ENCODE measurements around the gene SCOC.

SCOC gene

DNA sequence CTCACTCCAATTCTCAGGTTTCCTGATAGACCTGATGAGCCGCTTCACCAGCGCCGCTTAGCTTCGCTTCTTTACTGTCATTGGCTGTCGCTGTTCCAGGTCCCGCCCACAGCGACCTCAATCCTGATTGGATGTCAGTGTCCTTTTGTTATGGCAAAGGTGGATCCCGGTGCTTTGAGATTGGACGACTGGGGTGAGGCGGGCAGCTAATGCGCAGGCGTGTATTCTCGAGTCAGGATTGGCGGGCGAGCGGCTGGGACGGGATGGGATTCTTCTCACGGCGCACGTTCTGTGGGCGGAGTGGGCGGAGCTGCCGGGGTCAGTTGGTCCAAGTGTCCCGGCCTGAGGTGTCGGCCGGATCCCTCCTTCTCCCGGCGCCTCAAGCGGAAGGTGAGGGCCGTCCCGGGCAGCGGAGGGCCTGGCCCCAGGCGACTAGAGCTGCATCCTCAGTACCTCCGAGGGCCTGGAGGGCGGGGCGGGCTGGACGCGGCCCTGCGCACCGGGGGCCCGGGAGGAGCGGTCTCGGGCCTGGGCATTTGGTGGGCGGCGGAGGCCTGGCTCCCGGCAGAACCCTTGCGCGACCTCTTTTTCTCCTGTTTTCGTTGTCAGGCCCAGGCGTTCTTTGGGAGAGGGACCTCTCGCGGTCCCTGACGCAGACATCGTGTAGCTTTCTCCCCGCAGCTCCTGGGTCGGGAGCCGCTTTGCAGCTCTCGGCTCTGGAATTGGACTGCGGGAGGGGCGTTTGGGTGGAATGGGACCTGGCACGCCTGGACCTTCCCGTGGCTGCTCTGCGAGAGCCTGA lies at the start of gene SCOC:
SCOC (plus strand) TSS at position 319 of the 802 bp plus-strand sequence. CDS start 5,525 bp downstream, outside the sequence.
- peak; percentile 99 for DNase-seq (ENCODE audit: low read depth in 2 of 2)

GRCh38 chr4:140326395-140326993 lies 47.0 kb upstream of the SCOC start:
- DNase-seq (ENCODE audit: low read depth in 2 of 2) = peak in 1 of 2 experiments; percentile 25

- DNase-seq (ENCODE audit: low read depth in 2 of 2) = no peak
Observed at GRCh38 chr4:140330311-140330900, 43.0 kb upstream of the SCOC start.

GRCh38 chr4:140331245-140331644 lies 42.2 kb upstream of the SCOC start:
- DNase-seq (ENCODE audit: low read depth in 2 of 2) = no peak

- DNase-seq (ENCODE audit: low read depth in 2 of 2) = no peak
Observed at GRCh38 chr4:140331876-140332275, 41.6 kb upstream of the SCOC start.

DNA sequence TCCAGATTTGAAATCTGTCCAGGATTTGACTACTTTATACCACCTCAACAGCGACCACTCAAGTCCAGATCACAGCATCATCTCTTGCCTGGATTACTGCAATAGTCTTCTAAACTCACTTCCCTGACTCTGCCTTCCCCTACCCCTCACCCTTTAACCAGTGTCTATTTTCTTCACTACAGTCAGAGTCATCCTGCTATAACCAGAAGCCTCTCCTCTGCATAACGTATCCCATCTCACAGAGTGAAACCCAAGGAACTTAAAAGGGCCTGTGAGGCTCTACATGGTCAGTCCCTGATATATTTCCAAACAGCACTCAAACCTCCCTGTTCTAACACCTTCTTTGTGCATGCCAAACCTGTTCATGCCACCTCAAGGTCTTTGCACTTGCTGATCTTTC lies 40.7 kb upstream of the SCOC start:
- DNase-seq (ENCODE audit: low read depth in 2 of 2) = no peak

- DNase-seq (ENCODE audit: low read depth in 2 of 2) = no peak
Observed at GRCh38 chr4:140333523-140333922, 39.9 kb upstream of the SCOC start.

GRCh38 chr4:140335076-140335475 lies 38.4 kb upstream of the SCOC start:
- no peak for DNase-seq (ENCODE audit: low read depth in 2 of 2)

- no peak for DNase-seq (ENCODE audit: low read depth in 2 of 2)
Observed at GRCh38 chr4:140336730-140337129, 36.7 kb upstream of the SCOC start.

DNA sequence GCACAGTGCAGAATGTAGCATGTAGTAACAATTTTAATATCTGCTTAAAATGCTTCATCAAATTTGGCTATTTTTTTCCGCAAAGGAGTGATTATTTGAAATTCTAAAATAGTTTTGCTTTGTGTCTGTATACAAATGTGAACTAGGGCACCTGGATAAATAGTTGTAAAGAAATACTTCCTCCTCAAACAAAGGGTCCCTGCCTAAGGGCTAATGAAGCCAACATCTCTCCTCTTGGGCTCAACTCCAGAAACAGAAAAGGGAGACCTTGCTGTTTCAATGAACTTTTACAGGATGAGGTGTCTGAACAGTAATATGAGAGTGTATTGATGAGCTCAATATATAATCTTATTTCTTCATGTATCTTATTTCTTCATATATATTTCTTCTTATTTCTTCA lies 30.8 kb upstream of the SCOC start:
- no peak for DNase-seq (ENCODE audit: low read depth in 2 of 2)

DNA sequence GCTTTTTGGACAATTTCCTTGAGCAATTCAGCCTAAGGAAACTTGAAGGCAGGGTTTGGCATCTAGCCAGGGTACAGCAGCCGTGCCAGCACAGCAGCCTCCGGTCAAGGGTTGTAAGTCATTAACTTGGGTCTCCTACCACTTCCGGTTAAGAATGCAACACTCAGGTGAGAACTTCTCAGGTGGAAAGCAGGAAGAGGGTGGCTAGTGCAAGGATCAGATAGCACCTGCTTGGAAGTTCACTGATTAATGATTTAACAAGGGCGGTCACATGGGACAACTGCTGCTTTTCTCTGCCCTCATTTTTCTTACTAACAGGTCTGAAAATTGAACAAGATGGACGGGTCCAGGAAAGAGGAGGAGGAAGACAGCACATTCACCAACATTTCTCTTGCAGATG lies 30.1 kb upstream of the SCOC start:
- no peak for DNase-seq (ENCODE audit: low read depth in 2 of 2)

DNA sequence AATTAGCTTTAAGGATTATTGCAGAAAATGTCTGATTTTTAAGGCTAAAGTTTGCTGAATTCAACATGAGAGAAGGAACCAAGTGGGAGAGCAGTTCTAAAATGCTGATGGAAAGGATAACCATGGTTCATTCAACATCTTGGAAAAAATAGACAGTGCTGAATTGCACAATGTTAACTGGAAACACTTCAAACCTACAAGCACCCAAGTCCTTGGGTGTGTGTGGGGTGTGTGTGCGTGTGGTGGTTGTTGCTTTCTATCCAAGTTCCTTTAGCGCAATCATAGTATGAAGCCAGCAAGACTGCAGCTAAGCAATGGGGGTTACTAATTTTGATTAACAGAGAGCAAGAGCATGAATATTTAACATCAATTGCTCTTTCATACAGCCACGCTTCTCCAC lies 29.3 kb upstream of the SCOC start:
- DNase-seq (ENCODE audit: low read depth in 2 of 2) = no peak

- DNase-seq (ENCODE audit: low read depth in 2 of 2) = no peak
Observed at GRCh38 chr4:140344621-140345020, 28.8 kb upstream of the SCOC start.

DNA sequence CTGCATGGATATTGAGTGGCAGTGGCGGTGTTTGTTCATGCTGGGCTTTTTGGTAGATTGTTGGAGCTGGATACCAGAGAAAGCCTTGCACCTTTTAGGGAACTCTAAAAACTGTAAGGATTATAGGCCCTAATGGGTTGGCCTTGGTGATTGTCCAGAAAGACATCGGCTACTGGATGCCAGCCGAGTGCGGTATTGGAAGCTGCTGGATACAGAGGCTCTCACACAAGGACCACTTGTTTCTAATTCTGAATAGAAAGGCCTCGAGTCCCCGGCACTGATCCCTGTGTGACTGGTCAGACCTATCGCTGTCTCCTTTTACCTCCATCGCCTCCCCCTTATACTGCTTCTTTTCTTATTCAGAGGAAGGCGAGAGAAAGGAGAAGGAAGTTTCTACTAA lies 27.3 kb upstream of the SCOC start:
- no peak for DNase-seq (ENCODE audit: low read depth in 2 of 2)

DNA sequence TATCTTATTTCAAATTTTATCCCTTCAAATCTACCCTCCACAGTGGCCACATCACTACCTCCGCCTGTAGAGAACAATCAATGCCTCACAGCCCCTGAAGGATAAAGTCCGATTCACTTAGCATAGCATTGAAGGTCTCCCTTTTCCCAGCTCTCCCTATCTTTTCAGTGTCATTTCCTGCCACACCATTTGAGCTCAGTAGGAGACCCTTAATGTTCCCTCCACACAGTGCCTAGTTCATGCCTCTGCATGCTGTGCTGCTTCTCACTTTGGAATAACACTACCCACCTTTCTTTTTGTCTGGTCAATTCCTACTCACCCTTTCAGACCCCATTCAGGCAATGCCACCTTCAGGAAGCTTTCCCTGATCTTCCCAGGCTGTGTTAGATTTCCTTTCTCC lies 23.6 kb upstream of the SCOC start:
- DNase-seq (ENCODE audit: low read depth in 2 of 2) = no peak

GRCh38 chr4:140351093-140352075 lies 22.1 kb upstream of the SCOC start:
- DNase-seq (ENCODE audit: low read depth in 2 of 2) = no peak

DNA sequence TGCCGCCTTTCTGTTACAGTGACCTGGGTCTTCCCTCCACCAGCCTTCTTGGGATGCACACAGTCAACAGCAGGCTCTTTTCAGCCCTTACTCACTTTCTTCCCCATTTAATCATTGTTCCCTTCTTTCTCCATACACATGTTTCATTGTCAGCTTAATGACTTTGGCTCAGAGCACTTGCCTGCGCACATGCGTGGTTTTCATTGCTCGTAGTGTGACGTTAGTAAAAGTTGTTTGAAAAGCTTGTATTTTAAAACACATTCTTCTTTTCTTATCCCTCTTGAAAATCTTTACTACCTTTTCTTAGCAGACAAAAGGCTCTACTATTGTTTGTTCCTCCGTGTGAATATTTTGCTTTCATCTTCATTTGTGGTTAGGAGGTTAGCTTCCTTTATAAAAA lies 19.7 kb upstream of the SCOC start:
- no peak for DNase-seq (ENCODE audit: low read depth in 2 of 2)

DNA sequence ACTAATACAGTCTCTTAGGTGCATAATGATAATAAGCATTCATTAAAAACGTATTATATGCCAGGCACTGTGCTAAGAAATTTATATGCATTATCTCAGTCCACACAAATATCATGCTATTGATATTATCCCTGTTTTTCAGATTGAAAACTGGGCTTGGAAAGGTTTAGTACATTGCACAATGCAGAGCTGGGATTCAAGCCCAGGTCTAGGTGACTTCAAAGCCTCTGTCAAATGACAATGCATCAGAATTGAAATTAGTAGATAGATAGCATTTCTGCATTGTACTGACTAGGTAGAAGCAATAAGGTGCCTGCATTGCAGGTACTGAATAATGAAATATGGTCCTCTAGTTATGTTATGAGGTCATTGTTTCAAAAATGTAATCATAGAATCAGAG lies 18.2 kb upstream of the SCOC start:
- DNase-seq (ENCODE audit: low read depth in 2 of 2) = no peak

DNA sequence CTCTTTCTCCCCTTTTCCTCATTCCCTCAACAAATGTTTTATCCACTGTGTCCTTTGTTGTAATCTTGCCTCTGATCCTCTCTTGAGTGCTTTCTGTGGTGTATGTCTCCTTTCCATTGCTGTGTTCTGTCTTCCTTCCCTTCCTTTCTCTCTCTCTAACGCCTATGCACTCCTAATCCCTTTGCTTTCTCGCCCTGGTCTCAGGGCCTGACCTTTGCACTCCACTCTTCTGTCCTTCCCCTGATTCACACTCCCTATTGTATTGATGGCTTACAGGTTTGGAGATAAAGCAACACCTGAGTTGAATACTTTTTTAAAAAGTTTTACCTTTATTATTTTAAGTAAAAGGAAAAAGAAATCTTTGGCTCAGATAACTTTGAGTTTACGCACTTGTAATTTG lies 15.6 kb upstream of the SCOC start:
- no peak for DNase-seq (ENCODE audit: low read depth in 2 of 2)

GRCh38 chr4:140358281-140358680 lies 15.2 kb upstream of the SCOC start:
- no peak for DNase-seq (ENCODE audit: low read depth in 2 of 2)

DNA sequence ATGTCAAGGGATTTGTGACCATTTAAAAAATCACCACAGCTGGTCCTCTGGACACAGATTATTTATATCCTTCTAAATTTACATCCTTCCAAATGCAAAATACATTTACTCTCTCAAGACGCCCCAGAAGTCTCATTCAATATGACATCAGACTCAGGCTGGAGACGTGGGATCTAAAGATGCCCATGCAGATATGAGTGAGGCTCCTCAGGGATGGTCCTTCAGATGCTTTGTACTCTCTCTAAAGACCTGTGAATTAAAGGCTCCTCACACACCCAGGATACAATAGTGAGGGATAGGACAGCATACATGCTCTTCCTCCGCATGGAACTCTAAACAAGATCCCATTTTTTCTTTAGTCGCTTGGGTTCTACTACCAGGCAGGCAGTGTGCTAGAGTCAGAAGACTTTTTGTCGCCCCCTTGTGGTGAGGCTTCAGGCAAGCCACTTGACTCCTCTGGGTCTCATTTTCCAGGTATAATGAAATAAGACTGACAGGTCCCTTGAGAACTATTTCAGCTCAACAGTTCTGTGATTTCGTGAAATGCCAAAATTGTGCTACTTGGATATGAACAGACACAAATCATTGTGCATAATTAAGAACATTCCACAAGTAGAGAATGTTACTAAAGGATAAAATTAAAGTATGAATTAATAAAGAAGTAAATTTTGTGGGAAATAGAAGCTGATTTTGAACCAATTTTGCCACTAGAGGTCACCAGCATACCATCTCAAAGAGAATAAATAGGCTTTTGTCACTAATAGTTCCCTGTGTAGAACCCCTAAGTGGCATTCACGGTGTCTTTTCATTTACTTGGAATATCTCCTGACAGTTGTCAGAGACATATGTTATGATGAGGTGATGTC lies 13.7 kb upstream of the SCOC start:
- peak; percentile 53 to 55 for DNase-seq (ENCODE audit: low read depth in 2 of 2)
